Stimulated activated CD8-positive, alpha-beta memory T cell treated with anti-CD3 and anti-CD28 coated beads, Interleukin-7, amount 100 ng/mL, for 4 hours (primary cell): ENCODE data around the gene DEPDC1B.
"Not testable (repeated sequence)": the region's sequence is repeated elsewhere in the genome, so short reads cannot be mapped to it uniquely, and the experiment has no call there.

Experiments
- DNase-seq, 2 donors: peaks; one replicate each; pipeline ENCODE4 v3.0.0-alpha.2; 2020; ENCODE audit warnings: low read depth in 2 of 2

DEPDC1B gene

DNA sequence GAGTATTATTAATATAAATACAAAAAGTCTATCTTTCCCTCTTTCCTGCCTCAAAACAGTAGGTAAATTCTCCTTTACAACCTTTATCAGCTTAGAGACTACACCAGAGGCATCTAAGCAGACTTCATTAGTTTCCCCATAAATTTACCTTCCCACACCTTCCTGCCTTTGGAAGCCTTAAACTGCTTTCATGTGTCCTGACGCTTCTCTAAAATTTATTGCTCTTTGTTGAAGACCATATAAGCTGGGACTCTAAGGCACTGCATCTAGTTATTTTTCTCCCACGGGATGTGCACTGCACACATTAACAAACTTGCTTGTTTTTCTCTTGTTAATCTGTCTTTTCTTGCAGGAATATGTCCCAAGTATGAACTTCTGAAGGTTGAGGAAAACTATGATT lies 51.8 kb downstream of the DEPDC1B start:
- DNase-seq, result no peak

DNA sequence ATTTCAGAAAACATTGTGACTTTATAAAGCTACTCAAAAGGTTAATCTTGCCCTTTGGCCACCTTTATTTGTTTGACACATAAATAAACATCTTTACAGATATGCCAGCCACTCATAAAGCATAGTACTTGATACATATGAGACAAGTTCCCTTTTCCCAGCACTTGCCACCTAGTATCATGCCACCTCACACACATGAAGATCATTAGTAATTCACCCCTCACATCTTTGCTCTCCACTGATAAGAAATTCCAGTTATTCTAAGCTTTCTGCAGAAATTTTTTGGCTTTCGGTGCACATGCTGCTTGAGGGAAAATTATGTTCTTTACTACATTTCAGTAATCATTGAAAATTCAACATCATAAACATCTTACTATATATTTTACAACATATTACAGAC lies 59.1 kb downstream of the DEPDC1B start:
- no peak for DNase-seq

- DNase-seq, result no peak
Observed at GRCh38 chr5:60639544-60639943, 60.4 kb downstream of the DEPDC1B start.

DNA sequence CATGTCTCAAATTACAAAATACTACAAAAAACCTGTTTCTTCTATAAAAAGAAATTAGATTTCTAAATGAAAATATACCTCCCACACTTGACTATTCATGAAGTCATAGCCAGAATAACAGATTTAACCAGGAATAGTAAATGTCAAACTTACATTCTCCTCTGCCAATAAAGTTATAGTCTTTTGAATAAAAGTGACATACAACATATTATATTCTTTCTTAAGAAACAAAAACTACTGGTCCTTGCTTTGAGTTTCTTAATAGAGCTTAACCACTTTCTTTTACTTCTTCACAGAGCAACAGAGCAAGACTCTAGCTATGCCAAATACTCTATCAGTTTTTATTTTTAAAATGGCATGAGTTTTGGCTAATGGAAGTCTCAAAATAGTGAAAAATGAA lies 61.7 kb downstream of the DEPDC1B start:
- no peak for DNase-seq

- no peak for DNase-seq
Observed at GRCh38 chr5:60636644-60637043, 63.3 kb downstream of the DEPDC1B start.

GRCh38 chr5:60636001-60636400 lies 64.0 kb downstream of the DEPDC1B start:
- no peak for DNase-seq

- no peak for DNase-seq
Observed at GRCh38 chr5:60634051-60634450, 65.9 kb downstream of the DEPDC1B start.

DNA sequence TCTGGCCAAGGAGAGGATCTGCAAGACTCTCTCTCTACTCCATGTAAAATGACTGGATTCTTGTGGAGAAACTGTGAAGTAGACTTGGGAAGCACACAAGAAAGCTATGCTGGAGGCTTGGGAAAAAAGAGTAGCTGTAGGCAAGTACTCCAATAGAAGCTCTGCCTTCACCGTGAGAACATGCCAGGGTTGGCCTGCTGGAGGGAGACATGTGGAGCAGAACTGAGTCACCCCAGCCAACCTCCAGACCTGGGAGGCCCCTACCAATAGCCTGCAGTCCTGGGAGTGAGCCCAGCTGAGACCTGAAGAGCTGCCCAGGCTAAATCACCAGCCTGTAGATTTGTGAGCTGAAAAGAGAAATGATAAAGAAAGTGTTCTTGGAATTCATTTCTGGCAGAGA lies 66.6 kb downstream of the DEPDC1B start:
- no peak for DNase-seq

DNA sequence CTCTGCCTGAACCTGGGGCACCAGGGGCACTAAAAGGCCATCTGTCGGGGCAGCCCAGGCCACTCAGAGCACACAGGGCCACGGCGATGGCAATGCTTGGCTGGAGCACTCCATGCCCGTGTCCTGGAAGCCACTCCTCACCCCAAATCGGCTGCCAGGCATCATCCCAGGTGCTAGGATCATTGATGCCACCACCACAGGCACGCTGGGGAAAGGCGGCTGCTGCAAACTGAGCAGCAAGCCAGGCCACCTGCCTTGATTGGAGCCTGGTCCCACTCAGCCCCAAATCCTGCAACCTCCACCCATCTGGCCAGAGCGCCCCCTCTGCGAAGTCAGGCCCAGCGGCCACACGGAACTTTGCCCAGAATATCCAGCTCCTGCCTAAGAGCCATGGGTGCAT lies 67.8 kb downstream of the DEPDC1B start:
- DNase-seq, result no peak

DNA sequence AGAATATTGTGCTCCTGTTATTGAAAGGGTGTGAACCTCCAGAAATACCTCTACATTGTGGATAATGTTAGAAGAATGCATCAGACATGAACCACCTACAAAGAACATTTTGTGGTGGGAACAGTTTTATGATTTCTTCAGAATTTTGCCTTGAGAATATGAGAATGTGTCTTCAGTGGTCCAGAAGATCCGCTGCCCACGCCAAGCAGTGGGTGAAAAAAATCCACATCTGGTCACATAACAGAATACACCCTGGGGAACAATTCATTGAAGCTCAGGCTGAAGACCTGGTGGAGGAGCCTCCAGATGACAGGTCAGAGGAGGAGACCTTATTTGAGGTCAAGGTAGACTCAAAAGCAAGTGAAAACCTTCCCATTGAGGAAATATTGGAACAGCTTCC lies 69.1 kb downstream of the DEPDC1B start:
- no peak for DNase-seq

DNA sequence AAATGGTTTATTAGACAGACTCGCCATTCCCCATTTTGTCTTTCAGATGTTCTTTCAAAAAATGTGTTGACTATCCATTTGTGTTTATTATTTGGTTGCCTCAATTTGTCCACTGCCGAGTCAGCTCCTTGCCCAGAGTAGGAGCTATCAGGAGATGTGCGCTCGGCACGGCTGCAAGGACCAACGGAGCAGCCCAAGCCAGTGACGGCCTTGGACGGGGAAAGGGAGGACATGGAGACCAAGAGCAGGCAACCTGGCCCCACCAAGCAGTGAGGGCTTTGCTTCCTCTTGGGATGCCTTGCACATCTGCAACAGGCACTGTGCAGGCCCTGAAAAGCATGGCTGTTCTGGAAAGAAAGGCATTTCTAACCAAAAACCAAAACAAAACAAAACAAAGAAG lies 69.8 kb downstream of the DEPDC1B start:
- no peak for DNase-seq

DNA sequence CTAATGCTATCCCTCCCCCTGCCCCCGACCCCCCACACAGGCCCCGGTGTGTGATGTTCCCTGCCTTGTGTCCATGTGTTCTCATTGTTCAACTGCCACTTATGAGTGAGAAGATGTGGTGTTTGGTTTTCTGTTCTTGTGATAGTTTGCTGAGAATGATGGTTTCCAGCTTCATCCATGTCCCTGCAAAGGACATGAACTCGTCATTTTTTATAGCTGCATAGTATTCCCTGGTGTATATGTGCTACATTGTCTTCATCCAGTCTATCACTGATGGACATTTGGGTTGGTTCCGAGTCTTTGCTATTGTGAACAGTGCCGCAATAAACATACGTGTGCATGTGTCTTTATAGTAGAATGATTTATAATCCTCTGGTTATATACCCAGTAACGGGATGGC lies 75.1 kb downstream of the DEPDC1B start:
- DNase-seq, result not testable (repeated sequence)

- not testable (repeated sequence) for DNase-seq
Observed at GRCh38 chr5:60620752-60621151, 79.2 kb downstream of the DEPDC1B start.

DNA sequence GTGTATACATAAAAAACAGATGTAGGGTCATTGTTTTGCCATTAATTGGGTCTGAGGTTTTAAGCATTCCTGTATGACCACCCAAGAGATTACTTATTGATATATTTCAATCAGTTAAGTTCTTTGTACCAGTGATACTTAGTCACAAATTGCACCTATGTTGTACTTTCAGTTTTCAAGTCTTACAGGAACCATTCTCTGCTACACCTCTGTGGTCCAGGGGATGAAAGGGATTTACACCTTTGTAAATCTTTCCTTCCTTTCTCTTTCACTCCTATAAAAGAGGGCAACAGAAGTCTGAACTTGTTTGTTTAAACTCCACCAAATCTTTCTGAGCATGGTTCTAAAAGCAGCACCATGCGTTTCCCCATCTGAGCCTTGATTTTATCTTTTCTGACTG lies 86.1 kb downstream of the DEPDC1B start:
- DNase-seq, result no peak

DNA sequence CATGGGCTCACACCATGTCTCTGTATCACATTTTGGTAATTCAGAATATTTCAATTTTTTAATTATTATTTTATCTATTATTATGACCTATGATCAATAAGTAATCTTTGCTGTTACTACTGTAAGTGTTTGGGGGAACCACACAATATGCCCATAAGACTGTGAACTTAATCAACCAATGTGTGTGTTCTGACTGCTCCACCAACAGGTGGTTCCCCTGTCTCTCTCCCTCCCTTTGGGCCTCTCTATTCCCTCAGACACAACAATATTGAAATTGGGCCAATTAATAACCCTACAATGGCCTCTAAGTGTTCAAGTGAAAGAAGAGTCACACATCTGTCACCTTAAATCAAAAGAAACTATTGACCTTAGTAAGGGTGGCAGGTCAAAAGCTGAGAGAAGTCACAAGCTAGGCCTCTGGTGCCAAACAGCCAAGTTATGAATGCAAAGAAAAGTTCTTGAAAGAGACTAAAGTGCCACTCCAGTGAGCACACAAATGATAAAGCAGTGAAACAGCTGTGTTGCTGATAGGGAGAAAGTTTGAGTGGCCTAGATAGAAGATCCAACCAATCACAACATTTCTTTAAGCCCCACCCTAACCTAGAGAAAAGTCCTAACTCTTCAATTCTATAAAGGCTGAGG lies 88.7 kb downstream of the DEPDC1B start:
- DNase-seq, result no peak

DNA sequence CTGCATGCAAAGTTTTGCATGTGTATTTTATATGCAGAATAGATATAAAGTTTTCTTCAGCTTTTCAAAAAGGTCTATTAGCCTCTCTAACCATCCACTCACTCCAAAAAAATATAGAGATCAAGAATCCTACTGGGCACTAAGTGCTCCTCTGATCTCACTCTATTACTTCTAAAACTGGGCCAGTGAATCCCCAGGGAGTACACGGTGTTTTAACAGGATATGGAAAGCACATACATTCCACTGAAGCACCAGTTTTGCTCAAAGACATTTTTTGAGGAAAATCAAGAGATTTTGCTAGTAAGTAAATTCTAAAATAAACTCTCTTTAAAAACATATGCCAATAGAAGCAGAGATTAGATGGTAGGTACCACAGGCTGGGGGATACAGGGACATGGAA lies 95.2 kb downstream of the DEPDC1B start:
- DNase-seq, result no peak

GRCh38 chr5:60598424-60598823 lies 101.5 kb downstream of the DEPDC1B start:
- no peak for DNase-seq

DNA sequence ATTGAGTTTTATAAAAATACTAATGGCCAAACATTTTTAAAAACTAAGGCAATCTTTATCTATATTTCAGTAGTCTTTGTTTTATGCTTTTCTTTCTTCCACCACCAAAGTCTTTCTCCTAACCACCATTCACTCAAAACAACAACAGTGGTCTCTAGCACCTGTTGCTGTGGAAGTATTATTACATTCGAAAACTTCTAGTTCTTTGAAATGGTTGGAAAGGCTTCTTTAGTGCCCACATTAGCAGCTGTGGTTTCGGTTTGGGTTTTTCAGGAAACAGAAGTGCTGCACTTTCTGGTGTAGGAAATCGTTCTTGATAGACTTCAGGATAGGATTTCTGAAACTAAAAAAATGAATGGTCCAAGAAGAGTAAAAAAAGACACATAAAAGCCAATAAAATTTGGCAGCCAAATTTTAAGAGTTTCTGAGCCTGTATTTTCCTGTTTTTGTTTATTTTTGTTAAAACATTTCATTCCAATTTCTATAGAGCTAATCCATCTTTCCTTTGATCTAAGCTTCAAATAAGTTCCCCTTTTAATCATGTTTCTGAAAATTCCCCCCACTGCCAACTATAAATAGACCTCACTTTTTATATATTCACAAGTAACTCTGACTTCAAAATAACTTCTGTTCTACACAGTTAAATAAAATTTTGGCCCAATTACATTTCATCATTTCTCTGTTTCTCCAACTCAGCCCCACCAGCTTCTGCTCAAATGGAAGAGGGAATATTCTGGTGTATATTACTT lies 102.2 kb downstream of the DEPDC1B start:
- no peak for DNase-seq

DNA sequence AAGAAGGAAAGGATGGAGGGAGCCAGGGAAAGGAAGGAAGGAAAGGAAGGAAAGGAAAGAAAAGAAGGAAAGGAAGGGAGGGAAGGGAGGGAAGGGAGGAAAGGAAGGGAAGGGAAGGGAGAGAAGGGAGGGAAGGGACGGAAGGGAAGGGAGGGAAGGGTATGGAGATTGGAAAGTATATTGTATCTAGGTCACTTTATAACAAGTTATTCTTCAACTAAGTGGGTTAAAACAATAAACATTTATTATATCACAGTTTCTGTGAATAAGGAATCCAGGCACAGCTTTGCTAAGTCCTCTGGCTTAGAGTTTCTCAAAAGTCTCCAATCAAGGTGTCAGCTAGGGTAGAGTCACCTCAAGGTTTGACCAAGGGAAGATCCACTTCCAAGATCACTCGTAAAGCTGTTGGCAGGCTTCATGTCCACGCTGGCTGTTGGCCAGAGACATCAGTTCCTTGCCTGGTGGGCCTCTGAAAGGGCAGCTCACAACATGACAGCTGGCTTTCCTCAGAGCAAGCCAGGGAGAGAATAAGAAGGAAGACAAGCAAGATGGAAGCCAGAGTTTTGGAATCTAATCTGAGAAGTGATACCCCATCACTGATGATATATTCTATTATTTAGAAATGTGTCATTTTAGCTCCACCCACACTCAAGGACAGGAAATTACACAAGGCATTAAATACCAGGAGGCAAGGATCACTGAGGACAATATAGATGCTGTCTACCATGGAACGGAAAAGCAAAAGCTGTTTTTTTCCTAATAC lies 105.1 kb downstream of the DEPDC1B start:
- no peak for DNase-seq

DNA sequence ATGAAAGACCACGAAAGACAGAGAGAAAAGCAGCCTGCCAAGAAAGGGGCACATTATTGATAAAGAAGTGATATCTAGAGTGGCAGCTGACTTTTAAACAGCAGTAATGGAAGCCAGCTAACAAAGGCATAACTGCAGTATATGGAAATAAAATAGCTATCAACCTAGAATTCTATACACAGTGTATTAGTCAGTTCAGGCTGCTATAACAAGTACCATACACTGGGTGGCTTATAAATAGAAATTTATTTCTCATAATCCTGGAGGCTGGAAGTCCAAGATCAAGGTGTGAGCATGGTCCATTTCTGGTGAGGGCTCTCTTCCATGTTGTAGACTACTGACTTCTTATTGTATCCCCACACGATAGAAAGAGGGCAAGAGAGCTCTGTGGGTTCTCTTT lies 109.8 kb downstream of the DEPDC1B start:
- no peak for DNase-seq

DNA sequence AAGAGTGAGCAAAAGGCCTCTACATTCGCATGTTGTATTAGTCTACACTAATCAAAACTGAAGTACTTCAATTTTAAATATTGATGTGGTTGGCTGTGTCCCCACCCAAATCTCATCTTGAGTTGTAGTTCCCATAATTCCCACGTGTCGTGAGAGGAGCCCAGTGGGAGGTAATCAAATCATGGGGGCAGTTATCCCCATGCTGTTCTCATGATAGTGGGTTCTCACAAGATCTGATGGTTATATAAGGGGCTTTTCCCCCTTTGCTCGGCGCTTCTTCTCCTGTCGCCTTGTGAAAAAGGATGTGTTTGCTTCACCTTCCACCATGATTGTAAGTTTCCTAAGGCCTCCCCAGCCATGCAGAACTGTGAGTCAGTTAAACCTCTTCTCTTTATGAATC lies 112.7 kb downstream of the DEPDC1B start:
- DNase-seq, result not testable (repeated sequence)

GRCh38 chr5:60586307-60586901 lies 113.6 kb downstream of the DEPDC1B start:
- no peak for DNase-seq

DNA sequence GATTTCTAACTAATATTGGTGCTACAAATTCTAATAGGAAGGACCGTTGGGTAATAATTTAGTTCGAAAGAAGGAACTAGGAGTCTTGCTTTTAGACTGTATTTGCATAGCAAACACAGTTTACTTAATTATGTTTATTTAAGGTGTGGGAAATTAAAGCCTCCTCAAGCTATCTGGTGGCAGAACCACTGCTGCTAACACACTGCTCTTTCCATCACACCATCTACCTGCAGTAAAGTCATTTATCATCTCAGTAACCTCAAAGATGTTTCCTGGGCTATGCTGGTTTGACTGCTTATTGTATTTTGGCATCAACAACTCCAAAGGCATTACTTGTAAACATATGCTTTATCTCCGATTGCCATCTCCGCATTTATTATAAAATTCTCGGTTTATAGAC lies 114.3 kb downstream of the DEPDC1B start:
- no peak for DNase-seq
